HEK293 (cell line): ENCODE measurements around the gene PPARA.

Experiments
- CTCF ChIA-PET: fragments of 350-600 bp; formaldehyde crosslinking; extraction: SDS; loops from one replicate; lab custom pipeline; 2021; ENCODE audit warnings: antibody characterized with exemption; lab: Yijun Ruan, JAX
- POLR2A ChIA-PET: fragments of 300-600 bp; formaldehyde crosslinking; extraction: SDS; loops from one replicate; lab custom pipeline; 2020; ENCODE audit warnings: antibody characterized with exemption, inconsistent platforms; lab: Yijun Ruan, JAX
- H3K27ac ChIP-seq: fragments of 200-500 bp; sonication (Bioruptor generic); 2 replicates; pipeline ENCODE4 v1.5.1; 2014; ENCODE audit warnings: low read depth, low read length, control low read depth, inconsistent platforms; ENCODE audit errors: extremely low read depth
- H3K36me3 ChIP-seq, 2 experiments: fragments of 200-500 bp in 1 of 2; sonication (Bioruptor generic) in 1 of 2; 1 replicate in 1 of 2; 2 replicates in 1 of 2; pipeline ENCODE4 v1.5.1; 2014 to 2017; ENCODE audit warnings: inconsistent platforms in 2 of 2, low read length in 2 of 2; ENCODE audit not compliant: control insufficient read depth in 2 of 2, insufficient read depth in 1 of 2
- H3K4me1 ChIP-seq: fragments of 200-500 bp; sonication (Bioruptor generic); 2 replicates; pipeline ENCODE4 v1.5.1; 2014; ENCODE audit warnings: mild to moderate bottlenecking, low read length, inconsistent platforms; ENCODE audit not compliant: control insufficient read depth, insufficient read depth
- H3K4me3 ChIP-seq: 2 replicates; pipeline ENCODE4 v1.5.1; 2011; ENCODE audit warnings: low read depth, mild to moderate bottlenecking, control low read depth, low read length, moderate library complexity
- H3K9me3 ChIP-seq: fragments of 200-500 bp; sonication (Bioruptor generic); 2 replicates; pipeline ENCODE4 v1.5.1; 2014; ENCODE audit warnings: low read depth, low read length, inconsistent platforms; ENCODE audit not compliant: control insufficient read depth, insufficient read depth
- BCL11A ChIP-seq: fragments of 450-650 bp; formaldehyde crosslinking; IDR thresholded peaks from 2 replicates; pipeline ENCODE4 v1.5.1; 2016; ENCODE audit warnings: low read depth, missing biosample characterization, missing genetic modification characterization
- CTCF ChIP-seq: fragments of 450-650 bp; formaldehyde crosslinking; IDR thresholded peaks from 2 replicates; pipeline ENCODE4 v1.5.1; 2016; ENCODE audit warnings: missing biosample characterization, missing genetic modification characterization
- HOXA7 ChIP-seq: sonication (generic); formaldehyde crosslinking; IDR thresholded peaks from 2 replicates; pipeline ENCODE4 v1.8.1; 2022; ENCODE audit warnings: missing genetic modification reagents, borderline replicate concordance
- HOXC10 ChIP-seq: sonication (generic); formaldehyde crosslinking; IDR thresholded peaks from 2 replicates; pipeline ENCODE4 v1.8.1; 2023; ENCODE audit warnings: mild to moderate bottlenecking, missing genetic modification reagents
- HOXD13 ChIP-seq: sonication (generic); formaldehyde crosslinking; IDR thresholded peaks from 2 replicates; pipeline ENCODE4 v1.8.0; 2022; ENCODE audit warnings: missing genetic modification reagents, borderline replicate concordance
- IKZF3 ChIP-seq: fragments of 450-650 bp; IDR thresholded peaks from 2 replicates; pipeline ENCODE4 v1.5.0; 2018; ENCODE audit warnings: missing biosample characterization, mild to moderate bottlenecking, missing genetic modification characterization, moderate library complexity
- MEIS1 ChIP-seq: sonication (generic); formaldehyde crosslinking; IDR thresholded peaks from 2 replicates; pipeline ENCODE4 v1.8.1; 2022; ENCODE audit warnings: missing genetic modification reagents, mild to moderate bottlenecking, borderline replicate concordance
- ZBTB1 ChIP-seq: fragments of 450-650 bp; formaldehyde crosslinking; IDR thresholded peaks from 2 replicates; pipeline ENCODE4 v1.5.1; 2016; ENCODE audit warnings: missing biosample characterization, missing genetic modification characterization
- ZBTB6 ChIP-seq: fragments of 450-650 bp; formaldehyde crosslinking; IDR thresholded peaks from 2 replicates; pipeline ENCODE4 v1.5.1; 2017; ENCODE audit warnings: missing biosample characterization, missing genetic modification characterization
- ZIC2 ChIP-seq: fragments of 450-650 bp; formaldehyde crosslinking; IDR thresholded peaks from 2 replicates; pipeline ENCODE4 v1.5.1; 2016; ENCODE audit warnings: missing biosample characterization, missing genetic modification characterization
- ZNF138 ChIP-seq: fragments of 450-650 bp; formaldehyde crosslinking; IDR thresholded peaks from 2 replicates; pipeline ENCODE4 v1.5.1; 2016; ENCODE audit warnings: missing biosample characterization, missing genetic modification characterization, borderline replicate concordance
- ZNF169 ChIP-seq: fragments of 450-650 bp; formaldehyde crosslinking; IDR thresholded peaks from 2 replicates; pipeline ENCODE4 v1.5.1; 2016; ENCODE audit warnings: missing biosample characterization, missing genetic modification characterization
- ZNF23 ChIP-seq: fragments of 450-650 bp; formaldehyde crosslinking; IDR thresholded peaks from 2 replicates; pipeline ENCODE4 v1.5.1; 2016; ENCODE audit warnings: missing biosample characterization, missing genetic modification characterization, borderline replicate concordance
- ZNF473 ChIP-seq: fragments of 450-650 bp; formaldehyde crosslinking; IDR thresholded peaks from 2 replicates; pipeline ENCODE4 v1.5.1; 2017; ENCODE audit warnings: missing biosample characterization, missing genetic modification characterization
- ZNF501 ChIP-seq: fragments of 450-650 bp; formaldehyde crosslinking; IDR thresholded peaks from 2 replicates; pipeline ENCODE4 v1.5.1; 2016; ENCODE audit warnings: missing biosample characterization, missing genetic modification characterization
- ZNF529 ChIP-seq: fragments of 450-650 bp; formaldehyde crosslinking; IDR thresholded peaks from 2 replicates; pipeline ENCODE4 v1.5.1; 2017; ENCODE audit warnings: missing genetic modification characterization, missing biosample characterization; ENCODE audit not compliant: insufficient replicate concordance
- ZNF560 ChIP-seq: fragments of 450-650 bp; formaldehyde crosslinking; IDR thresholded peaks from 2 replicates; pipeline ENCODE4 v1.5.1; 2017; ENCODE audit warnings: missing biosample characterization, missing genetic modification characterization, borderline replicate concordance
- ZNF596 ChIP-seq: fragments of 450-650 bp; IDR thresholded peaks from 2 replicates; pipeline ENCODE4 v1.5.0; 2018; ENCODE audit warnings: missing biosample characterization, mild to moderate bottlenecking, missing genetic modification characterization, moderate library complexity
- ZNF600 ChIP-seq: fragments of 450-650 bp; formaldehyde crosslinking; IDR thresholded peaks from 2 replicates; pipeline ENCODE4 v1.5.1; 2016; ENCODE audit warnings: missing biosample characterization, missing genetic modification characterization
- ZNF624 ChIP-seq: fragments of 450-650 bp; formaldehyde crosslinking; IDR thresholded peaks from 2 replicates; pipeline ENCODE4 v1.5.1; 2017; ENCODE audit warnings: missing biosample characterization, missing genetic modification characterization
- TF ChIP-seq, protein P1 (sequence below): fragments of 450-650 bp; formaldehyde crosslinking; IDR thresholded peaks from 2 replicates; pipeline ENCODE4 v1.5.1; 2016; ENCODE audit warnings: missing biosample characterization, missing genetic modification characterization
- TF ChIP-seq, protein P2 (sequence below): fragments of 450-650 bp; formaldehyde crosslinking; IDR thresholded peaks from 2 replicates; pipeline ENCODE4 v1.5.1; 2016; ENCODE audit warnings: missing biosample characterization, missing genetic modification characterization
- TF ChIP-seq, protein P3 (sequence below): fragments of 450-650 bp; formaldehyde crosslinking; IDR thresholded peaks from 2 replicates; pipeline ENCODE4 v1.5.1; 2016; ENCODE audit warnings: missing biosample characterization, missing genetic modification characterization, borderline replicate concordance

Gene PPARA

GRCh38 chr22:46195487-46196165 is 45.3 kb downstream of the PPARA start:
- Histone ChIP-seq H3K36me3 (peaks cover 8 to 12% of the 10 kb centered on the region in 2 experiments; a peak in 2 of 3 replicates), H3K27ac (no peak overlapping the region), H3K4me1 (no peaks in the 10 kb centered on the region), H3K9me3 (no peaks in the 10 kb centered on the region), H3K4me3 (no peak overlapping the region)
- POLR2A ChIA-PET, result no interaction called here
- TF ChIP-seq ZNF596 (tag by site-specific recombination) (no peak), ZNF624 (tag by site-specific recombination) (no peak), ZBTB6 (tag by site-specific recombination) (no peak), ZNF600 (tag by site-specific recombination) (no peak), BCL11A (tag by site-specific recombination) (no peak), HOXA7 (no peak), CTCF (tag by site-specific recombination) (no peak), IKZF3 (tag by site-specific recombination) (no peak), HOXD13 (CRISPR knock-in tag) (no peak), HOXC10 (no peak)
- TF ChIP-seq, protein P1, sequence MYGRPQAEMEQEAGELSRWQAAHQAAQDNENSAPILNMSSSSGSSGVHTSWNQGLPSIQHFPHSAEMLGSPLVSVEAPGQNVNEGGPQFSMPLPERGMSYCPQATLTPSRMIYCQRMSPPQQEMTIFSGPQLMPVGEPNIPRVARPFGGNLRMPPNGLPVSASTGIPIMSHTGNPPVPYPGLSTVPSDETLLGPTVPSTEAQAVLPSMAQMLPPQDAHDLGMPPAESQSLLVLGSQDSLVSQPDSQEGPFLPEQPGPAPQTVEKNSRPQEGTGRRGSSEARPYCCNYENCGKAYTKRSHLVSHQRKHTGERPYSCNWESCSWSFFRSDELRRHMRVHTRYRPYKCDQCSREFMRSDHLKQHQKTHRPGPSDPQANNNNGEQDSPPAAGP, result no peak
- TF ChIP-seq, protein P2, sequence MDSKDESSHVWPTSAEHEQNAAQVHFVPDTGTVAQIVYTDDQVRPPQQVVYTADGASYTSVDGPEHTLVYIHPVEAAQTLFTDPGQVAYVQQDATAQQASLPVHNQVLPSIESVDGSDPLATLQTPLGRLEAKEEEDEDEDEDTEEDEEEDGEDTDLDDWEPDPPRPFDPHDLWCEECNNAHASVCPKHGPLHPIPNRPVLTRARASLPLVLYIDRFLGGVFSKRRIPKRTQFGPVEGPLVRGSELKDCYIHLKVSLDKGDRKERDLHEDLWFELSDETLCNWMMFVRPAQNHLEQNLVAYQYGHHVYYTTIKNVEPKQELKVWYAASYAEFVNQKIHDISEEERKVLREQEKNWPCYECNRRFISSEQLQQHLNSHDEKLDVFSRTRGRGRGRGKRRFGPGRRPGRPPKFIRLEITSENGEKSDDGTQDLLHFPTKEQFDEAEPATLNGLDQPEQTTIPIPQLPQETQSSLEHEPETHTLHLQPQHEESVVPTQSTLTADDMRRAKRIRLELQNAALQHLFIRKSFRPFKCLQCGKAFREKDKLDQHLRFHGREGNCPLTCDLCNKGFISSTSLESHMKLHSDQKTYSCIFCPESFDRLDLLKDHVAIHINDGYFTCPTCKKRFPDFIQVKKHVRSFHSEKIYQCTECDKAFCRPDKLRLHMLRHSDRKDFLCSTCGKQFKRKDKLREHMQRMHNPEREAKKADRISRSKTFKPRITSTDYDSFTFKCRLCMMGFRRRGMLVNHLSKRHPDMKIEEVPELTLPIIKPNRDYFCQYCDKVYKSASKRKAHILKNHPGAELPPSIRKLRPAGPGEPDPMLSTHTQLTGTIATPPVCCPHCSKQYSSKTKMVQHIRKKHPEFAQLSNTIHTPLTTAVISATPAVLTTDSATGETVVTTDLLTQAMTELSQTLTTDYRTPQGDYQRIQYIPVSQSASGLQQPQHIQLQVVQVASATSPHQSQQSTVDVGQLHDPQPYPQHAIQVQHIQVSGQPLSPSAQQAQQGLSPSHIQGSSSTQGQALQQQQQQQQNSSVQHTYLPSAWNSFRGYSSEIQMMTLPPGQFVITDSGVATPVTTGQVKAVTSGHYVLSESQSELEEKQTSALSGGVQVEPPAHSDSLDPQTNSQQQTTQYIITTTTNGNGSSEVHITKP (tag by site-specific recombination), result no peak
- CTCF ChIA-PET, result no interaction called here

DNA sequence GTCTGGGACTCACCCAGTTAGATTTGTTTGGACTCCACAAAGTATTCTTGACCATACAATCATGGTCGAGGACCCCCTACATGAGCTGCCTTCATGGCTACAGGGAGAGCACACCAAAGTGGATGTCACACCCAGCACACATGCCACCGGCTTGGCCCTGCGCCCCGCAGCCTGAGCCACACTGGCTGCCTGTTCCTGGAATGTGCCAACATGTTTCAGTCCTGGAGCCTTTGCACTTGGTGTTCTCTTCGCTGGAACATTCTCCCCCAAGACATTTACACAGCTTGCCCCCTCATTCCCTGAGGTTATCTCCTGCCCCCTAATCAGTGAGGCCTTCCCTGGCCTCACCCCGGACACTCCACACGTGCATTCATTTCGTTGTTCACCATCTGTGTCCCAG is 46.0 kb downstream of the PPARA start:
- Histone ChIP-seq H3K36me3 (peaks cover 8 to 12% of the 10 kb centered on the region in 2 experiments; a peak in 2 of 3 replicates), H3K27ac (no peak overlapping the region), H3K4me1 (no peaks in the 10 kb centered on the region), H3K9me3 (no peaks in the 10 kb centered on the region), H3K4me3 (no peak overlapping the region)
- ChIA-PET CTCF (no interaction called here), POLR2A (no interaction called here)
- TF ChIP-seq ZIC2 (no peak), ZNF560 (tag by site-specific recombination) (no peak), ZNF23 (no peak), ZNF501 (no peak), MEIS1 (CRISPR knock-in tag) (no peak), ZNF138 (no peak), ZNF473 (tag by site-specific recombination) (no peak), ZBTB1 (no peak), ZNF529 (tag by site-specific recombination) (no peak), ZNF169 (no peak)
- TF ChIP-seq, protein P3, sequence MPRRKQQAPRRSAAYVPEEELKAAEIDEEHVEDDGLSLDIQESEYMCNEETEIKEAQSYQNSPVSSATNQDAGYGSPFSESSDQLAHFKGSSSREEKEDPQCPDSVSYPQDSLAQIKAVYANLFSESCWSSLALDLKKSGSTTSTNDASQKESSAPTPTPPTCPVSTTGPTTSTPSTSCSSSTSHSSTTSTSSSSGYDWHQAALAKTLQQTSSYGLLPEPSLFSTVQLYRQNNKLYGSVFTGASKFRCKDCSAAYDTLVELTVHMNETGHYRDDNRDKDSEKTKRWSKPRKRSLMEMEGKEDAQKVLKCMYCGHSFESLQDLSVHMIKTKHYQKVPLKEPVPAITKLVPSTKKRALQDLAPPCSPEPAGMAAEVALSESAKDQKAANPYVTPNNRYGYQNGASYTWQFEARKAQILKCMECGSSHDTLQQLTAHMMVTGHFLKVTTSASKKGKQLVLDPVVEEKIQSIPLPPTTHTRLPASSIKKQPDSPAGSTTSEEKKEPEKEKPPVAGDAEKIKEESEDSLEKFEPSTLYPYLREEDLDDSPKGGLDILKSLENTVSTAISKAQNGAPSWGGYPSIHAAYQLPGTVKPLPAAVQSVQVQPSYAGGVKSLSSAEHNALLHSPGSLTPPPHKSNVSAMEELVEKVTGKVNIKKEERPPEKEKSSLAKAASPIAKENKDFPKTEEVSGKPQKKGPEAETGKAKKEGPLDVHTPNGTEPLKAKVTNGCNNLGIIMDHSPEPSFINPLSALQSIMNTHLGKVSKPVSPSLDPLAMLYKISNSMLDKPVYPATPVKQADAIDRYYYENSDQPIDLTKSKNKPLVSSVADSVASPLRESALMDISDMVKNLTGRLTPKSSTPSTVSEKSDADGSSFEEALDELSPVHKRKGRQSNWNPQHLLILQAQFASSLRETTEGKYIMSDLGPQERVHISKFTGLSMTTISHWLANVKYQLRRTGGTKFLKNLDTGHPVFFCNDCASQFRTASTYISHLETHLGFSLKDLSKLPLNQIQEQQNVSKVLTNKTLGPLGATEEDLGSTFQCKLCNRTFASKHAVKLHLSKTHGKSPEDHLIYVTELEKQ (tag by site-specific recombination), result no peak
